GM21737 (cell line): ENCODE results near the gene LRRC74A.

Experiments
- ATAC-seq: cut with Tn5 transposase; IDR thresholded peaks from one replicate; pipeline ENCODE4 v1.9.1; 2021; ENCODE audit warnings: mild to moderate bottlenecking, moderate library complexity; ENCODE audit not compliant: unreplicated experiment

Gene LRRC74A

GRCh38 chr14:76918256-76918781, 92.1 kb downstream of the LRRC74A start:
- no peak for ATAC-seq

DNA sequence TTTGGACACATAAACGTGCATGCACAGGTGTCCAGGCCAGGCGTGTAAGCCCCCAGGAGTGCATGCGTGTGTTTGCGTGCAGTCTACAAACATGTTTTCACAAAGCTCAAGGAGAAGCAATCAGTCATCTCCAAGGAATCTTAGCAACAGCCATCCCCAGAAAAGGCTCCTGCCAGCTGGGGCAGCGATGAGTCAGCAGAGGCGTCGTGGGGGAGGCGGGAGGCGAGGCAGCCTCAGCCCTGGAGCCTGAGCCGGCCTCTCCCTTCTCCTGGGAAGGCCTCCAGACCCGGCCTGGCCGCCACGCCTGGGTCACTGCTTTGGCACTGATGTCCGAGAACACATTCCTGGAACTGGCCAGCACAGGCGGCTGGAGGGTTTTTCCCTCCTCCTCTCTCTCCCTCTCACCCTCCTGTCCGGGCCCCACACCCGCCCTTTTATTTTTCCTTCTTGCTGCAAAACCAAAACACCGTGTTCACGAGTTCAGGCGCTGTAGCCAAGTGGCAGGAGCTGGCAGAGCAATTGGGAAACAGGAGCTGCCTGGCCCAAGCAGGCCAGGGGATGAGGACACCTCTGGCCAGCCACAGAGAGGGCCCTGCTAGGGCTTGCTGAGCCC, 92.7 kb downstream of the LRRC74A start:
- no peak for ATAC-seq
